Medulla oblongata (tissue), 1 donor: Measurements from ENCODE around the gene SINHCAF.
A peak's percentile ranks its signal among the peaks of the same experiment; 100 is the strongest.
"Not testable (repeated sequence)": the region's sequence is repeated elsewhere in the genome, so short reads cannot be mapped to it uniquely, and the experiment has no call there.

Source experiments
- DNase-seq: peaks from one replicate; pipeline ENCODE4 v3.0.0-alpha.2; 2015; ENCODE audit errors: extremely low spot score

The SINHCAF gene, protein sequence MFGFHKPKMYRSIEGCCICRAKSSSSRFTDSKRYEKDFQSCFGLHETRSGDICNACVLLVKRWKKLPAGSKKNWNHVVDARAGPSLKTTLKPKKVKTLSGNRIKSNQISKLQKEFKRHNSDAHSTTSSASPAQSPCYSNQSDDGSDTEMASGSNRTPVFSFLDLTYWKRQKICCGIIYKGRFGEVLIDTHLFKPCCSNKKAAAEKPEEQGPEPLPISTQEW

DNA sequence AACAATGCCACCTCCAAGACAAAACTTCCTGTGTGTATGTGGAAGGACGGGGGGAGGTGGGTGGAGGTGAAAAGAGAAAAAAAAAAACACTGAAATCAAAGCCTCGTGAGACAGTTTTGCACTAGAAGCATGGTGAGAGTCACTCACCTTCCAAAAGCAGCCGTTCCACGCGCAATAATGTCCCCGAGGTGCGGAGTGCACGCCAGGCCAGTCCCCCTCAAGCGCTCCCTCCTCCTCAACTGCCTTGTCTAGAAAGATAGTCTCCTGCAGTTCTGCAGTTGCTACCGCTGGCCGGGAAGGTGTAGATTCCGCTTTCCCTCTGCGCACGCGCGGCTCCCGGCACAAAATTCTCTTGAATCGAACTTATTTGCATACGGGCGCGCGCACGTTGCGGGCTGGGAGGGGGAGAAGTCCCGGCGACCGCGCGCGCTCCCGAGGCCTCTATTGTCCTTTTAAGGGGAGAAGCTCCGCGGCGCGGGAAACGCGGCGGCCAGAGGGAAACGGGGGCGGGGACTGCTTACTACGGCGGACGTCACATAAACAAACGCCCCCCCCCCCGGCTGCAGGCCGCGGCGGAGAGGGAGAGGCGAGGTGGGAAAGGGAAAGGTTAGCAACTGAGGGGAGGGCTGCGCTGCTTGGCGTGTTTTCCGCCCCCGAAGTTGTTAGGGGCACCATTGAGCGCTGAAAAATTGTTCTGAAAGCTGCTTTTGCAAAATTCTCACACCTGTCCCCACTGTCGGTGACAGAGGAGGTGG lies at the start of gene SINHCAF:
Gene SINHCAF, minus strand, starts transcription at position 274 of the 755 bp plus-strand sequence. CDS start 27,946 bp downstream, outside the sequence.
- peak; percentile 99 for DNase-seq

DNA sequence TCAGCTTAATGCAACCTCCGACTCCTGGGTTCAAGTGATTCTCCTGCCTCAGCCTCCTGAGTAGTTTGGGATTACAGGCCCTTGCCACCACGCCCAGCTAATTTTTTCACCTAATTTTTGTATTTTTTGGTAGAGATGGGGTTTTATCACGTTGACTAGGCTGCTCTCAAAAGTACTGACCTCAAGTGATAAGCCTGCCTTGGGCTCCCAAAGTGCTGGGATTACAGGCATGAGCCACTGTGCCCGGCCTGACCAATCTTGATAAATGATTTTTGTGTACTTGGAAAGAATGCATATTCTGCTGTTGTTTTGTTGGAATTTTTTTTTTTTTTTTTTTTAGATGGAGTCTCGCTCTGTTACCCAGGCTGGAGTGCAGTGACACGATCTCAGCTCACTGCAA lies 49.5 kb upstream of the SINHCAF start:
- not testable (repeated sequence) for DNase-seq

DNA sequence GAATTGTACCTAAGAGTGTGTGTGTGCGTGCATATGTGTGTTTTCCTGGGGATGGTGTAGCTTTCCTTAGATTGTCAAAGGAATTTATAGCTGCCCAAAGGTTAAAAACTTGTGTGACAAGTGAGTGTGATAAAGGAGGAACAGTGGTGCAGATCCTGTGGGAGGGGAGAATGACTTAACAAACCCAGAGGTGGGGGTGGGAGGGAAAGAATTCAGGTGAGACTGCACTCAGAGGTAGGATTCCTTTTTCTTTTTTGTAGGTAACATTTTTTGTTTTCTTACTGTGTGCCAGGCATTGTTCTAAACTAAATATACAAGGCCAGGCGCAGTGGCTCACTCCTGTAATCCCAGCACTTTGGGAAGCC lies 45.3 kb upstream of the SINHCAF start:
- no peak for DNase-seq

DNA sequence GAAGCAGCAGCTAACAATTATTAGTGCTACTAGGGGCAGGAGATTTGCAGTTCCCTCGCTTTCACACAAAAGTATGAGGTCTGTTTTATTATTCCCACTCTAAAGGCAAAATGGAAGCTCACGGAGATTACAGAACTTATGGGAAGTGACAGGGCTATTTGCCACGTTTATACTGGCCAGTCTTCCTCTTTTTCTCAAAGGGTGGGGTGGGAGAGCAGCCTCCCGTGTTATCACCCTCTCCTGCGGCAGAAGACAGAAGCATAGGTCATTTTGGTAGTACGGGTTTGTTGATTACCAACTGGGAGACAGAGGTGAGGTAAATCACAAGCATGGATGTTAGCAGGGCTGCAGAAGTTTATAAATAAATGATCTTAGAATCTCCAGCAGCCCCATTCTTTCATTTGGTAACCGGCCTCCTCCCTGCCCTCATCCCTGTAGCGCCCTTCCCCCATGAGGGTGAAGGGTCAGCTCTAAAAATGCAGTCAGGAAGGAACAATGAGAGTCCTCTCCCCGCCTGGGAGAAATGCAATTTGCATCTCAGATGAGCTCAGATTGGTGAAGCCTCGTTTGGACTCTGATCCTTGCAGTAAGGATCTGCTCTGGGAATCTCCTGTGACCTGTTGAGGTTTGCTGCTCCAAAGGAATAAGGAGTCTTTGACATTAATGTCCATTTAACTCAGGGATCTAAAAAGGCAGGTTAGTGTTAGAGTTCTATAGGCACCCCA lies 44.7 kb upstream of the SINHCAF start:
- DNase-seq, result no peak

DNA sequence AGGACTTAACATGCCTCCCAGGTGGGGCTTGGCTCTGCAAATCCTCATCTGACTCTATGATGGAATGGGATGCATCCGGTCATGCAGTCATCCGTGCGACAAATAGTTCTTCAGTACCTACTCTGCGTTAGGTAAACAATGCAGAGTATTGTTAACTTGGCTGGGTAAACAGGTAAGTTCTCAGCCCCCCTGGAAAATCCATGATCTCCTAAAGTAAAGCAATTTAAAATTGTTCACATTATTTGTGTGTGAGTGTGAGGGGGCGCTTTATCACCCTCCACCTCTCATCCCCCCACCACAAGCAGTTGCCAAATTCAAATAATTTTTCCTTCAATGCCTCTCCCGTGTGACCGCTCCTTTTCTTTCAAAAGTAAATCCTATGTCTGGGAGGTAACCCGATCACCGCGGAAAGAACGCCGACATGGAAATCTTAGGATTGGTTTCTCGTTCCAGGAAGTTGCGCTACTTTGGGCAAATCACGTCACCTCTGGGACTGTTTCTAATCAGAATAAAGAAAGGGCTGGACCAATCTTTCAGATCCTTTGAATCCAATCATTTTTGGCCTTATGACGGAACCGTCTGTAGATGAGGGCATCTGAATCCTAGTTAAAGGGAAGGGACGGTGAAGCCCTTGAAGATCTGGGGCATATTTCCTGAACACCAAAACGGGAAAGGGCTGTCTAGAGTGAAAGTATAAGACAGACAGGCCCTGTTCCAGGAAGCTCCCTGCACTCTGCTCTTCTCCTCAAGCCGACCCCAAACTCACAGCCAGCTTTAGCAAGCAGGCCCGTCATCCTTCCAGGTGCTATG lies 44.0 kb upstream of the SINHCAF start:
- no peak for DNase-seq

DNA sequence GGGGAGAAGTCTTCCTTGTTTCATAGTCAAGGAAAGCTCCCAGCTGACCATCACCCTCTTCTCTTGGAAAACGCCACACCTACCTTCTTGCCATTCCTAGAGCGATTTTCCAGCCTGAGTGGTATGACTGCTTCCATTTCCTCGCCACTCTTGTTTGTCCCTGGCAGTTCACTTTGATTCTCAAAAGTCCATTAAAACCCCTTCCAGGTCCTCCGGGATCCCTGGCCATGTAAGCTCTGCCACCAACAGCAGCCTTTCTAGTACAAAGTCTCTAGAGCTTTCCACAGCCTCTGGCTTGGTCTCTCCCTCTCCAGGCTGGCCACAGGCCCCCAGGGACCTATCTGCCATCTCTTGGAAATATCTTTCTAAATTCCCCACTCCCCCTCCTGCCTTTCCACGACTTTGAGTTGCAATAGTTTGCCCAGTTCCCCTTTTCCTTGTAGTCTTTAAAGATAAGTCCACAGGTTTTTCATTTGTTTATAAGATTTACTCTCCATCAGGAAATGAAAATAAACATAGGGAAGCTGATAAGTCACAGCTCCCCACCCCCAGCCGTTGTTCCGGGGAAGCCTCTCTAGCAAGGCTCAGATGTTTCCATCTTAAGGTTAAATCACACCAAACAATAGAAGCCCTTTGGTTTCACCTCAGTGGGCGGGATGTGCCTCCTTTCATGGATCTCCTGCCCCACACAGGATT lies 42.9 kb upstream of the SINHCAF start:
- no peak for DNase-seq

DNA sequence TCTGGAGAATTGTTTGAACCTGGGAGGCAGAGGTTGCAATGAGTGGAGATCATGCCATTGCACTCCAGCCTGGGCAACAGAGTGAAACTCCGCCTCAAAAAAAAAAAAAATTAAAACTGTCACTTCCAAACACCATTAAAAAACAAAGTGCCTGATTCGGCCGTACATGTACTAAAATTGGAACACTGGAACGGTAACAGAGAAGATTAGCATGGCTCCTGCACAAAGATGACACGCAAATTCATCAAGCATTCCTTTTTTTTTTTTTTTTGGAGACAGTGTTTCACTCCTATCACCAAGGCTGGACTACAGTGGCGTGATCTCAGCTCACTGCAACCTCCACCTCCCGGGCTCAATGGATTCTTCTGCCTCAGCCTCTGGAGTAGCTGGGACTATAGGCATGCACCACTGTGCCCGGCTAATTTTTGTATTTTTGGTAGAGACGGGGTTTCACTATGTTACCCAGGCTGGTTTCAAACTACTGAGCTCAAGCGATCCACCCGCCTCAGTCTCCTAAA lies 40.2 kb upstream of the SINHCAF start:
- DNase-seq, result no peak

DNA sequence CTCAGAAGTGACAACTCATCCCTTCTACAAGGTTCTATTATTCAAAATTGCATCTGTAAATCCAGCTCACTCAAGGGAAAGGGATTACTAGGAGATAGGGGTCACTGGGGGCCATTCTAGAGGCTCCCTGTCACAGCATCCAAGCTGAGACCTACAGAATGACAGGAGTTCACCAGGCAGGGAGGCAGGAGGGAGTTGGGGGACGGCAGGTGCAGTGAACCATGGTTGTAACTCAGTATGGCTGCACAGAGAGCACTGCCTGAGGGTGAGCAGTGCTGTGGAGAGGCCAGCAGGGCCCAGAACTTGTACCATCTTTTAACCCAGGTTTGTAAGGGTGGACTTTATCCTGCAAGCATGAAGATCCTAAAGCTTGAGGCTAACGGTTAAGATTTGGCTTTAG lies 37.9 kb upstream of the SINHCAF start:
- no peak for DNase-seq

DNA sequence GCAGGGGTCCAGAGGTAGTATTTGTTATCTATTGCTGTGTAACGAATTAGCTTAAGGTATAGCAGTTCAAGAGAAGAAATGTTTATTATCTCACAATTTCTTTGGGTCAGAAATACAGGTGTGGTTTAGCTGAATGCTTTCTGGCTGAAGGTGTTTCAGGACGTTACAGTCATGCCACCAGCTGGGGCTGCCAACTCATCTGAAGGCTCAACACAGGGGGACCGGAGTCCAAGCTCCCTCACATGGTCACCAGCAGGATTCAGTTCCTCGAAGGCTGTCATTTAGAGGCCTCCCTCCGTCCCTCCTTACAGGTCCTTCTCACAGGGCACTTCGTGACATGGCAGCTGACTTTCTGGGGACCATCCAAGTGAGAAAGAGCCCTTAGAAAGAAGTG lies 37.5 kb upstream of the SINHCAF start:
- DNase-seq, result no peak

DNA sequence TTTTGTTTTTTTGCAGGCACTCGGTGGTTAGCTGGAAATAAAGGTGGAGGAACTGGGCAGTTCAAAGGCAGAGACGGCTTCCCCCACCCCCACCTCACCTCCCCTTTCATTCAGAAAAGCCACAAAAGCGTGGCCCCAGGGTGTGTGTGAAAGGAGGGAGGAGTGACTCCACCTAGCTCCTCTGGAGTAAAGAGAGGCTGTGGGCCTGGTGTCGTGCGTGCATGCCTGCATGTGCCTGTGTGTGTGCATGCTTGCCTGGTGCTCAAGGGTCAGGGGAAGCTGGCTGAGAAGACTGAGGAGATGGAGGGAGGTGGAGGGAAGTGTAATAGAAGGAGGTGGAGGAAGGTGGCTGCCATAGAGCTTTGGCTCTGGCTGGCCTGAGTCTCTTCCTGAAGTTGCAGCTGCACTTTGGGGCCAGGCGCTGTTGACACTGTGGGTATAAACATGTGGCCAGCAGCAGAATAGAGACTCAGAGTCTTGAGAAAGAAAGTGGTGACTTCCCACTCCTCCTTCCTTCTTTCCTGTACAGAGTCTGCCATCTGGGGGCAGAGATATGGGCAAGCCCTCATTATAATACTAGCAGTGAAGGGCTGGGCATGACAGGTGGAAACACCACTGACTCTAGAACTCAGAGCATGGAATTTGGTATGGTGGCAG lies 36.9 kb upstream of the SINHCAF start:
- peak; percentile 62 for DNase-seq

DNA sequence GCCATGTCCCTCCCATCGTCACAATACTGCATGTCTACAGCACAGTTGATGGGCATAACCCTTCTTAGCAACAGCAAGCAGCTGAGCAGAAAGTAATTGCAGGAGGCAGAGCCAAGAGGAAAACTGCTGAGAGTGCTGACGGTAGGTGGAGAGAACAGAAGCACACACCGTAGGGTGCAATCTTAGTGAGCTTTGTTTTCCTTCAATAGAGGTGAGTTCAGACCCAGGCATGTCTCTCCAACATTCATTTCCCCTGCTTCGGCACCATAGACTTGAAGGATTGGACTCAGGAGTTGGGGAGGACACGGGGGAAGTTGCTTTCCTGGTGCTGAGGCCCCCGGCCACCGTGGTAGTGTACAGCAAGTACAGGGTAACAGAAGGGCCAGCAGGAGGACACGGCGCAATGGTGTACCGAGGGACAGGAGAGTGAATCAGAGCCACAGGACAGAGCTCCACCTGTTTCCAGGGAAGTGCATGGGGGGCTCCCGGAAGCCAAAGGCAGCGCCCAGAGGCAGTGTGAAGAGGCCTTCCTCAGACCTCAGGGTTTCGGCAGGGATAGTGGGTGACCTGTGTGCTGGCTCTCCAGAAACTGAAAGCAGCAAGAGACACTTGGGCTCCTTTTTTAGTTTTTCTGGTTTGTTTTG lies 36.3 kb upstream of the SINHCAF start:
- no peak for DNase-seq

DNA sequence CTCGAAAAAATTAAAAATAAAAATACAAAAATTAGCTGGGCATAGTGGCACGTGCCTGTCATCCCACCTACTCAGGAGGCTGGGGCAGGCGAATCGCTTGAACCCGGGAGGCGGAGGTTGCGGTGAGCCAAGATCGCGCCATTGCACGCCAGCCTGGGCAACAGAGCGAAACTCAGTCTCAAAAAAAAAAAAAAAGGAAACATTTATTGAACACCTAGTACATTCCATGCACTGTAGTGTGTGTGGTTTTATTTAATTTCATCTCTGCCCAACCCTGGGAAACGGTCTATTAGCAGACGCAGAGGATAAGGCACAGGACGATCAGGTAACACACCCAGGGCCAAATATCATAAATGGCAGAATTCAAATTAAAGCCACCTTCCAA lies 35.8 kb upstream of the SINHCAF start:
- no peak for DNase-seq

DNA sequence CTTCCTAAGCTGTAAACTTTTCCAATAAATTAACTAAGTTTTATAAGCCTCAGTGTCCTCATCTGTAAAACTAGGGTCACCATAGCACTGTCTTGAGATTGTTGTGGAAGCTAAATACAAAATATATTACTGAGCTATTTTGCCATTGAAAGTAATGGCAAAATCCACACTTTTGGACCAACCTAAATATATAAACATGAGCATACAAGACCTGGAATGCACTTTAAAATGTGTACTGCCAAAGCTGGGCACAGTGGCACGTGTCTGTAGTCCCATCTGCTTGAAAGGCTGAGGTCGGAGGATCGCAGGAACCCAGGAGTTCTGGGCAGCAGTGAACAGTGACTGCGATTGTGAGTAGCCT lies 29.8 kb upstream of the SINHCAF start:
- no peak for DNase-seq

DNA sequence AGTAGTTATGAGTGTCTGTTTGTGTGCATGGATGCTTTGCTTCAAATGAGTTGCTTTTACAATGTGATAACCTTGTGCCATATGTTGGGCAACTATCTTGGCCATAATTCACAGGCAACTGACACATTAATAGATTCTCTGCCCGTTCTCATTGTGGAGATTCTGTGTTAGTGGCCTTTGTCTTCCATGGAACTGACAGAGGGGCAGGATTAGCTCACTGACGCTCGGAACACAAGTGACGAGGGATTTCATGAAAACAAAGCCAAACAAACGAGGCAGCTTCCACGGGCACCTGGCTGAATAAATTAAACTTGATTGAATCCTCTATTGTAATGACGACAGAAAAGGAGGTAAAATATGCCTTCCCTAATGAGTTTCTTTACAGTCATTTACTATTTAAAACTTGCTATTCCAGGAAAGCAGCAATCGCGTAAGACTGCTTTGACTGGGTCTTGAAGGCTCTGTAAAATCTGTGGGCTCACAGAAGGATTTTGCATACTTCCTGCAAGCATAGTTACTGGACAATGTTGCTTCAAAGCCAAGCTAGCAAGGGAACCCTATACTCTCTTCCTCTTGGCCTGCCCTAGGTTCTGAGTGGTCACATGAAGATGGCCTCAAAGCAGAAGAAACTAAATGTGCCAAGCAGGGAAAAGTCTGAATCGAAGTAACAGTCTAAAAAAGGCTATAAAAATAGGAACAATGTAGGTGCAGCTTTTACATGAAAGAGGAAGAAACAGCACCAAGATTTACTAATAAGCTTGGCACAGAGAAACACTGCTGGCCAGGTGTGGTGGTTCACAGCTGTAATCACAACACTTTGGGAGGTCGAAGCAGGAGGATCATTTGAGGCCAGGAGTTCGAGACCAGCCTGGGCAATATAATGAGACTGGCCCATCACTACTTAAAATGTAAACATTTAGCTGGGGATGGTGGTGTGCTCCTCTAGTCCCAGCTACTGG lies 28.1 kb upstream of the SINHCAF start:
- DNase-seq, result peak; percentile 81

DNA sequence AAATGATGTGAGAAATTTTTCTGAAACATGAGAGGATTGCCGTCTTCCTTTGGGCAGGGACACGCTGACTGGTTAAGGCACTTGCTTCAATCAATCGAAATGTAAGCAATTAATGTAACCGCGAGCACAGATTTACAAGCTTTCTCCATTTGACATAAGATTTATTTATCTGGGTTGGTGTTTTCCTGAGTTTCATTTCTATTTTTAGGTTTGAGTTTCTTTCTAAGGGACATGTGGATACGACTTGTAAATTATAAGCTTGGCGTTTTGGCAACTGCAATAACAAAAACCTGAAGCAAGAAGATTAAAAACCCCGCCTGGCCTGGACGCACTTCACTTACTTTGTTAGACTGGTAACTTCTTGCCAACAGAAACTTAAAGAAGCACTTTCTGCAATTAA lies 20.3 kb upstream of the SINHCAF start:
- no peak for DNase-seq

DNA sequence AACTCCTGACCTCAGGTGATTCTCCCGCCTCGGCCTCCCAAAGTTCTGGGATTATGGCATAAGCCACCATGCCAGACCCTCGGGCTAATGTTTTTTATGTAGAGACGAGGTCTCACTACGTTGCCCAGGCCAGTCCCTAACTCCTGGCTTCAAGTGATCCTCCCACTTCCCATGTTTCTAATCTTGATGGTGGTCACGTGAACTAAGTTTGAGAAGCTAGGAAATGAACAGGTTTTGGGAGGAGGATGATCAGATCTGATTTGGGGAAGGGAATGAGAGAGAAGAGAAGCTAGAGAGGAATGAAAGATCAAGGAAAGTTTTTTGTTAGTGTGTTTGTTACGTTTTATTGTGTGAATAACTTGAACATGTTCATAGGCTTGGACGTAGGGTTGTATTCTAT lies 17.2 kb upstream of the SINHCAF start:
- DNase-seq, result no peak

DNA sequence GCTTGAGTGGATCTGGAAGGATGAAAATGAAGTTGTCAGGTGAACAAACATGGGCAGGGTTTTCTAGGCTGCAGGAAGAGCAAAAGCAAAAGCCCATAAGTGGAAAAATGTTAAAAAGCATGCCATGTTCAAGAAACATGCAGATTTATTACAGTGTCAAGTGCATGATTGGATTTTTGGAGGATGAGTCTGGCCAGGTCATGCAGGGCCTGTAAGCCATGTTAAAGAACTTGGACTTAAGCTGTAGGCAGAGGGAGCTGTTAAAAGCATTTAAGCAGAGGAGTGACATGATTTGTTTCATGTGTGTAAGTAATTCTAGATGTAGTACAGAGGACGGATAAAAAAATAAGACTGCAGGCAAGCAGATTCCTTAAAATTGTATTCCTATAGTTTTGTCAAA lies 16.3 kb upstream of the SINHCAF start:
- no peak for DNase-seq

DNA sequence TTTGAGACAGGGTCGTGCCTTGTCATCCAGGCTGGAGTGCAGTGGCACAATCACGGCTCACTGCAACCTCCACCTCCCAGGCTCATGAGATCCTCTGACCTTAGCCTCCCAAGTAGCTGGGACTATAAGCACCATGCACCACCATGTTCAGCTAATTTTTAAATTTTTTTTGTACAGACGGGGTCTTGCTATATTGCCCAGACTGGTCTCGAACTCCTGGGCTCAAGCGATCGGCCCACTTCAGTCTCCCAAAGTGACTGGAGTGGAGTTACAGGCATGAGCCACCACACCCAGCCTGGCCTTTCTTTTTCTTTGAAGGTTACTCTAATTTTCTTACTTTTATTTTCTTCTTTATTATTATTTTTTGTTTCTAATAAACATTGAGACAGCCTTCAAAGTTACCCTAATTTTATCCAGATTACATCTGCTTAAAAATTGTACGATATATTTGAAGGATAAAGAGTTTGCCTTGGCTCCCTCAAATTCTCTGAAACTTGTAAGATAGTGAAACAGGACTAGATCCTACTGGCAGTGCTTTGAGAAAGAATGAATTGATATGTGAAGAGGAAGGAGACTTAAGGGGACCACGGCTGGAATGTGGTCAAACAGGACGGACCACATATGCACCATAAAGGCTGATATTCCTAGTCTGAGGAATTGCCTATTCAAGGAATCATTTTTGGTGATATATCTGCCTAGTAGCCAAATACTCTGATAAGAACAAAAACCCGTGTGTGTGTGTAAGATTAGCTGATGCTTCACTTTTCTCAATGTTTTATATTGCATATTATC lies 14.1 kb upstream of the SINHCAF start:
- DNase-seq, result no peak
